PC-3 (cell line): Measurements from ENCODE around the gene CCDC167.

Experiments used
- CTCF ChIP-seq: fragments of 300-600 bp; sonication (generic); conservative IDR thresholded peaks from 2 replicates; pipeline ENCODE4 v1.5.1; 2017; ENCODE audit warnings: antibody characterized with exemption, low read depth, mild to moderate bottlenecking, low read length
- EZH2 ChIP-seq: fragments of 300-600 bp; sonication (generic); IDR thresholded peaks from one replicate; pipeline ENCODE4 v1.6.1; 2017; ENCODE audit warnings: antibody characterized with exemption, mild to moderate bottlenecking, low read length; ENCODE audit not compliant: unreplicated experiment

- TF ChIP-seq EZH2 (no peak), CTCF (no peak)
These were observed 42.7 kb downstream of the CCDC167 start for GRCh38 chr6:37456816-37457560.
